Sigmoid colon (tissue), 3 donors: ENCODE results near the gene PLXND1.

Source experiments
- CTCF ChIP-seq, 4 experiments: fragments of 450-650 bp in 3 of 4; fragments of 200-600 bp in 1 of 4; IDR thresholded peaks; one replicate each; pipeline ENCODE4 v1.5.1; 2016 to 2019; ENCODE audit warnings: antibody characterized with exemption in 4 of 4, mild to moderate bottlenecking in 3 of 4, moderate library complexity in 2 of 4
- POLR2A ChIP-seq, 2 donors: fragments of 450-650 bp; IDR thresholded peaks; one replicate each; pipeline ENCODE4 v1.6.1; 2016; ENCODE audit warnings: antibody characterized with exemption in 2 of 2, mild to moderate bottlenecking in 2 of 2, moderate library complexity in 2 of 2

GRCh38 chr3:129616713-129617112 is 10.2 kb upstream of the PLXND1 start:
- no peak for TF ChIP-seq CTCF (IDR thresholded peaks at IDR 0.05)
- no peak for TF ChIP-seq POLR2A (IDR thresholded peaks at IDR 0.05)
